Prostate gland (tissue), 2 donors: ENCODE measurements around the gene CLNK.

Experiments
- POLR2AphosphoS5 ChIP-seq: sonication (generic); formaldehyde crosslinking; IDR thresholded peaks from one replicate; pipeline ENCODE4 v1.6.1; 2017; ENCODE audit warnings: antibody characterized with exemption
- TF ChIP-seq, protein P1 (sequence below), 4 experiments: fragments of 200-600 bp in 2 of 4; fragments of 450-650 bp in 2 of 4; sonication (generic) in 2 of 4; IDR thresholded peaks; 1 replicate in 3 of 4; 2 replicates in 1 of 4; pipeline ENCODE4 v1.5.1; 2016 to 2019; ENCODE audit warnings: antibody characterized with exemption in 4 of 4, mild to moderate bottlenecking in 2 of 4, moderate library complexity in 2 of 4

DNA sequence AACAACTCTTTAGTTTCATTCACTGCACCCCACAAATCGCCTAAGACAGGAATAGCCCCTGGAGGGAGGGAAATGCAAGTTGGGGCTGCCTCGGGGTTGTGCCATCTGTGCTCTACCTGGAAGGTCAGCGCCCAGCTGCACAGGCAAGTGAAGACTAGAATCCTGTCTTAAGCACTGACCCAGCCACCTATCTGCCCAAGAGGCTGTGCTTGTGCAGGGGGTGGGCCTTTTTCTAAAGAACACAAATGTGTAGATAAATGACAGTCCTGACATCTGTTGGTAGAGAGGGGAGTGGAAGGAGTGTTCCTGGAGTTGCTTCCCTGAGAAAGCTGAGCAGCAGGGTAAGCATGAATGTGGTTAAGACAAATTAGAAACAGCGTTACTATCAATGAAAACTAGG lies 243.1 kb downstream of the CLNK start:
- no peak for TF ChIP-seq POLR2AphosphoS5
- TF ChIP-seq, protein P1, sequence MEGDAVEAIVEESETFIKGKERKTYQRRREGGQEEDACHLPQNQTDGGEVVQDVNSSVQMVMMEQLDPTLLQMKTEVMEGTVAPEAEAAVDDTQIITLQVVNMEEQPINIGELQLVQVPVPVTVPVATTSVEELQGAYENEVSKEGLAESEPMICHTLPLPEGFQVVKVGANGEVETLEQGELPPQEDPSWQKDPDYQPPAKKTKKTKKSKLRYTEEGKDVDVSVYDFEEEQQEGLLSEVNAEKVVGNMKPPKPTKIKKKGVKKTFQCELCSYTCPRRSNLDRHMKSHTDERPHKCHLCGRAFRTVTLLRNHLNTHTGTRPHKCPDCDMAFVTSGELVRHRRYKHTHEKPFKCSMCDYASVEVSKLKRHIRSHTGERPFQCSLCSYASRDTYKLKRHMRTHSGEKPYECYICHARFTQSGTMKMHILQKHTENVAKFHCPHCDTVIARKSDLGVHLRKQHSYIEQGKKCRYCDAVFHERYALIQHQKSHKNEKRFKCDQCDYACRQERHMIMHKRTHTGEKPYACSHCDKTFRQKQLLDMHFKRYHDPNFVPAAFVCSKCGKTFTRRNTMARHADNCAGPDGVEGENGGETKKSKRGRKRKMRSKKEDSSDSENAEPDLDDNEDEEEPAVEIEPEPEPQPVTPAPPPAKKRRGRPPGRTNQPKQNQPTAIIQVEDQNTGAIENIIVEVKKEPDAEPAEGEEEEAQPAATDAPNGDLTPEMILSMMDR (IDR thresholded peaks at IDR 0.05) = no peak
